Esophagus squamous epithelium (tissue), 5 donors: Measurements from ENCODE around the gene CCER1. TPM values are rescaled to one million over a fixed set of nuclear protein-coding genes. Genes with fewer than 3 reads are reported as not detected.

Experiments used
- DNase-seq: peaks from one replicate; lab custom pipeline; 2025; lab: John Stamatoyannopoulos, UW
- H3K27ac ChIP-seq, 4 donors: fragments of 200-600 bp; sonication (generic); one replicate each; pipeline ENCODE4 v1.5.1; 2016 to 2019; ENCODE audit warnings: mild to moderate bottlenecking in 1 of 4
- H3K27me3 ChIP-seq, 4 donors: fragments of 200-600 bp; sonication (generic); 1 replicate in 3 of 4; 2 replicates in 1 of 4; pipeline versions ENCODE4 v1.5.1 to v1.6.0; 2017 to 2021; ENCODE audit warnings: antibody characterized with exemption in 1 of 4
- H3K36me3 ChIP-seq, 3 donors: fragments of 200-600 bp; sonication (generic); one replicate each; pipeline ENCODE4 v1.5.1; 2016 to 2019
- H3K4me1 ChIP-seq, 3 donors: fragments of 200-600 bp; sonication (generic); one replicate each; pipeline ENCODE4 v1.5.1; 2017 to 2019
- H3K4me3 ChIP-seq, 4 donors: fragments of 200-600 bp; sonication (generic); 1 replicate in 3 of 4; 2 replicates in 1 of 4; pipeline ENCODE4 v1.5.1; 2016 to 2019; ENCODE audit warnings: mild to moderate bottlenecking in 2 of 4, moderate library complexity in 1 of 4
- H3K9me3 ChIP-seq, 3 donors: fragments of 200-600 bp; sonication (generic); one replicate each; pipeline ENCODE4 v1.5.1; 2016 to 2019
- CTCF ChIP-seq, 6 experiments: fragments of 450-650 bp in 4 of 6; fragments of 200-600 bp in 2 of 6; sonication (generic) in 2 of 6; IDR thresholded peaks; one replicate each; pipeline ENCODE4 v1.5.1; 2016 to 2019; ENCODE audit warnings: antibody characterized with exemption in 6 of 6, mild to moderate bottlenecking in 4 of 6, moderate library complexity in 4 of 6
- POLR2A ChIP-seq, 4 donors: fragments of 450-650 bp; IDR thresholded peaks; one replicate each; pipeline ENCODE4 v1.6.1; 2017; ENCODE audit warnings: antibody characterized with exemption in 4 of 4, mild to moderate bottlenecking in 4 of 4, moderate library complexity in 3 of 4
- WGBS, 2 donors: methylation state at CpG; one replicate each; pipeline ENCODE4 v1.1.5; 2018; 5-methylcytosine and 5-hydroxymethylcytosine counted together
- intact Hi-C: fragments of 100-400 bp; cut with DNase I; formaldehyde crosslinking; loops from one replicate; pipeline ENCODE4 v1.15.0; 2022
- total RNA-seq, 4 donors: library from RNA; depleted of rRNA; stranded (reverse); fragments of >200 nt; gene quantifications; one replicate each; pipeline ENCODE4 v1.1.0, GENCODE V29; 2016
- donor health status: DM: yes; HTN: yes; CAD: no.

CCER1 gene
- total RNA-seq, 4 donors from 2014 or later = not detected

GRCh38 chr12:90945070-90945649, 9.8 kb downstream of the CCER1 start:
- H3K4me1 ChIP-seq = peaks cover 0 to 4% (median 0%) of the 10 kb centered on the region in 3 donors
- H3K4me3 ChIP-seq = no peak overlapping the region
- intact Hi-C loops = no loop called here
- WGBS, 2 donors = 21 to 33% methylated on average over 1 of the region's 1 CpG
- DNase-seq = no peak
- H3K27me3 ChIP-seq = no peaks in the 10 kb centered on the region
- TF ChIP-seq POLR2A (IDR thresholded peaks at IDR 0.05) (no peak), CTCF (IDR thresholded peaks at IDR 0.05) (peak in 5 of 6 experiments; percentile 31 to 63 (median 46))
- H3K36me3 ChIP-seq = no peaks in the 10 kb centered on the region
- no peak overlapping the region for H3K27ac ChIP-seq
- H3K9me3 ChIP-seq = no peaks in the 10 kb centered on the region

GRCh38 chr12:90943255-90943654, 11.7 kb downstream of the CCER1 start:
- no peaks in the 10 kb centered on the region for H3K36me3 ChIP-seq
- no peak overlapping the region for H3K27ac ChIP-seq
- no peaks in the 10 kb centered on the region for H3K27me3 ChIP-seq
- DNase-seq = no peak
- 73 to 86% methylated on average over 1 of the region's 1 CpG for WGBS, 2 donors
- intact Hi-C loops = no loop called here
- peaks cover 0 to 23% (median 6%) of the 10 kb centered on the region in 3 donors for H3K4me1 ChIP-seq
- H3K4me3 ChIP-seq = no peak overlapping the region
- H3K9me3 ChIP-seq = no peaks in the 10 kb centered on the region
- no peak for TF ChIP-seq POLR2A (IDR thresholded peaks at IDR 0.05)

- TF ChIP-seq CTCF (IDR thresholded peaks at IDR 0.05) (peak in 5 of 6 experiments; percentile 36 to 71 (median 48)), POLR2A (IDR thresholded peaks at IDR 0.05) (no peak)
- Histone ChIP-seq H3K27me3 (no peaks in the 10 kb centered on the region), H3K27ac (no peak overlapping the region), H3K9me3 (no peaks in the 10 kb centered on the region), H3K4me3 (no peak overlapping the region), H3K4me1 (peaks cover 0 to 35% (median 10%) of the 10 kb centered on the region in 3 donors), H3K36me3 (no peaks in the 10 kb centered on the region)
- intact Hi-C loops = no loop called here
- WGBS, 2 donors = 31 to 32% methylated on average over 3 of the region's 3 CpGs
- DNase-seq = no peak
Measured at GRCh38 chr12:90940872-90941499, 14.0 kb downstream of the CCER1 start.

- H3K27ac ChIP-seq = no peak overlapping the region
- 60 to 92% methylated on average over 1 of the region's 1 CpG for WGBS, 2 donors
- no peaks in the 10 kb centered on the region for H3K9me3 ChIP-seq
- intact Hi-C loops = no loop called here
- no peak for DNase-seq
- H3K36me3 ChIP-seq = no peaks in the 10 kb centered on the region
- no peaks in the 10 kb centered on the region for H3K27me3 ChIP-seq
- TF ChIP-seq POLR2A (IDR thresholded peaks at IDR 0.05) (no peak), CTCF (IDR thresholded peaks at IDR 0.05) (no peak)
- peaks cover 0 to 35% (median 10%) of the 10 kb centered on the region in 3 donors for H3K4me1 ChIP-seq
- no peak overlapping the region for H3K4me3 ChIP-seq
Measured at GRCh38 chr12:90939382-90939781, 15.6 kb downstream of the CCER1 start.

GRCh38 chr12:90938451-90938850, 16.5 kb downstream of the CCER1 start:
- Histone ChIP-seq H3K27ac (peak overlapping the region in 2 of 4 donors; percentile 26 to 32), H3K9me3 (no peaks in the 10 kb centered on the region), H3K27me3 (no peaks in the 10 kb centered on the region), H3K4me1 (peaks cover 0 to 35% (median 10%) of the 10 kb centered on the region in 3 donors), H3K36me3 (no peaks in the 10 kb centered on the region), H3K4me3 (no peak overlapping the region)
- TF ChIP-seq POLR2A (IDR thresholded peaks at IDR 0.05) (no peak), CTCF (IDR thresholded peaks at IDR 0.05) (no peak)
- intact Hi-C loops = no loop called here
- WGBS, 2 donors = 36 to 40% methylated on average over 6 of the region's 6 CpGs
- no peak for DNase-seq
